Fibroblast of mammary gland (primary cell): Measurements from ENCODE around the gene KIF18A.
A peak's percentile ranks its signal among the peaks of the same experiment; 100 is the strongest.
"Not testable (repeated sequence)": the region's sequence is repeated elsewhere in the genome, so short reads cannot be mapped to it uniquely, and the experiment has no call there.

ENCODE experiments used
- DNase-seq: peaks from one replicate; pipeline ENCODE4 v3.0.0-alpha.2; 2010; ENCODE audit warnings: low read depth
- H3K4me3 ChIP-seq: 2 replicates; pipeline ENCODE4 v1.5.1; 2011; ENCODE audit warnings: low read depth, mild to moderate bottlenecking, low read length, moderate library complexity; ENCODE audit not compliant: control insufficient read depth
- TF ChIP-seq, protein P1 (sequence below): conservative IDR thresholded peaks from 2 replicates; pipeline ENCODE4 v1.5.1; 2011; ENCODE audit warnings: low read depth, low read length, inconsistent platforms; ENCODE audit not compliant: control insufficient read depth, insufficient read depth

KIF18A gene

GRCh38 chr11:28108958-28109357 is 1.0 kb upstream of the KIF18A start:
- TF ChIP-seq, protein P1, sequence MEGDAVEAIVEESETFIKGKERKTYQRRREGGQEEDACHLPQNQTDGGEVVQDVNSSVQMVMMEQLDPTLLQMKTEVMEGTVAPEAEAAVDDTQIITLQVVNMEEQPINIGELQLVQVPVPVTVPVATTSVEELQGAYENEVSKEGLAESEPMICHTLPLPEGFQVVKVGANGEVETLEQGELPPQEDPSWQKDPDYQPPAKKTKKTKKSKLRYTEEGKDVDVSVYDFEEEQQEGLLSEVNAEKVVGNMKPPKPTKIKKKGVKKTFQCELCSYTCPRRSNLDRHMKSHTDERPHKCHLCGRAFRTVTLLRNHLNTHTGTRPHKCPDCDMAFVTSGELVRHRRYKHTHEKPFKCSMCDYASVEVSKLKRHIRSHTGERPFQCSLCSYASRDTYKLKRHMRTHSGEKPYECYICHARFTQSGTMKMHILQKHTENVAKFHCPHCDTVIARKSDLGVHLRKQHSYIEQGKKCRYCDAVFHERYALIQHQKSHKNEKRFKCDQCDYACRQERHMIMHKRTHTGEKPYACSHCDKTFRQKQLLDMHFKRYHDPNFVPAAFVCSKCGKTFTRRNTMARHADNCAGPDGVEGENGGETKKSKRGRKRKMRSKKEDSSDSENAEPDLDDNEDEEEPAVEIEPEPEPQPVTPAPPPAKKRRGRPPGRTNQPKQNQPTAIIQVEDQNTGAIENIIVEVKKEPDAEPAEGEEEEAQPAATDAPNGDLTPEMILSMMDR = no peak
- peak overlapping the region; percentile 69 for H3K4me3 ChIP-seq
- no peak for DNase-seq

DNA sequence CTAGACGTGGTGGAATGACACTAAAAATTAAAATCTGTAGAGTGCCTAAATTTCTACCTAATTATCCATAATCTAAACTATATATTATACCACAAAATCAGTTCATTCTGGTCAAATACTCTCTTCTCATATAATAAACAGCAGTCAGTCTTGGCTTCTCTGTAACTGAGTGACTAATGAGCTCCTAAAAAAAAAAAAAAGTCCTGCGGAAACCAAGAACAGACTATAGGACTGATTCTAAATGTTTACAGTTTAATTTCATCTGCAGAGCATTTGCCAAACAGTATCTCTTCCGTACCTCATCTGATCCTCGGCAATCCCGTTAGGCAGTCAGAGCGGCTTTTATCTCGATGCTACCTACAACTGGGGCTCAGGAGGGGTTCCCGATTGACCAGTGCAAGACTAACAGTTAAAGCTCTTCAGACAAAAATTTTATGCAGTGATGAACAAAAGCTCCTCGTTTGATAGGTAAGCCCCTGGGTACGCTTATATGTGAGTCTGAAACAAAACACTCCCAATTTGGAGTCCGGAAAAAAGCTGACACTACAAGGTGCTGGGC is 686 bp downstream of the KIF18A start:
- TF ChIP-seq, protein P1 = no peak
- peak overlapping the region; percentile 96 for H3K4me3 ChIP-seq
- DNase-seq = peak; percentile 31

- H3K4me3 ChIP-seq = peak overlapping the region; percentile 96
- TF ChIP-seq, protein P1 = no peak
- DNase-seq = no peak
Measured at GRCh38 chr11:28106353-28107043, 1.5 kb downstream of the KIF18A start.

DNA sequence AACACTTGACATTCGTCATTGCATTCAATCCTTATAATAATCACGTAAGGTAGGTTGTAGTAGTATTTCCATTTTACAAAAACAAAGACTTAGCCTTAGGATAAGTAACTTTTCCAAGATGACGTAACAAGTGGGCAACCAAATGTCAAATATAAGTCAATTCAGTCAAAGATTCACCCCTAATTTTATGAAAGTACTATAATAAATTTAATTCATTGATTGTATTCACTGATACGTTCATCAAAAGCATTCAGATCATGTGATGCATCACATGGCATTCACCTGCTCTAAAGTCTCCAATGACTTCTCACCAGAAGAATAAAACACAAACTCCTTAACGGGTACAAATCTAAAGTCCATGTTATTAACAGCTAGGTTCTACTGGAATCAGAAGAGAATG is 2.1 kb downstream of the KIF18A start:
- DNase-seq = no peak
- TF ChIP-seq, protein P1 = no peak
- H3K4me3 ChIP-seq = peak overlapping the region; percentile 96

GRCh38 chr11:28104984-28105383 is 3.0 kb downstream of the KIF18A start:
- H3K4me3 ChIP-seq = no peak overlapping the region
- TF ChIP-seq, protein P1 = no peak
- DNase-seq = no peak

DNA sequence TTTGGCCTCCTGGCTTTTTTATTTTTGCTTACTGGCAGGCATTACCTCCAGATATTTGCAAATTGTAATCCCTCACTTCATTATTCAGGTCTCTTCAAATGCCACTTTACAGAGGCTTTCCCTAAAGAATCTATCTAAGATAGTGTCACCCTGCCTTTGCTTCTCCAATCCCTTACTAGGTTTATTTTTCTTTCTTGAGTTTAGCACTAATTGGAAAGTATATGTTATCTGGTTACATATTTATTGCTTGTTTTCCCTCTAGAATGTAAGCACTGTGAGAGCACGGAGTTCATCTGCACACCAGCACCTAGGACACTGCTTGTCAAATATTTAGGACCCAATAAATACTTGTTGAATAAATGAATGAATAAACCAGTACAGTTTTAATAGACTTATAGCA is 3.5 kb downstream of the KIF18A start:
- no peak overlapping the region for H3K4me3 ChIP-seq
- TF ChIP-seq, protein P1 = no peak
- DNase-seq = no peak

DNA sequence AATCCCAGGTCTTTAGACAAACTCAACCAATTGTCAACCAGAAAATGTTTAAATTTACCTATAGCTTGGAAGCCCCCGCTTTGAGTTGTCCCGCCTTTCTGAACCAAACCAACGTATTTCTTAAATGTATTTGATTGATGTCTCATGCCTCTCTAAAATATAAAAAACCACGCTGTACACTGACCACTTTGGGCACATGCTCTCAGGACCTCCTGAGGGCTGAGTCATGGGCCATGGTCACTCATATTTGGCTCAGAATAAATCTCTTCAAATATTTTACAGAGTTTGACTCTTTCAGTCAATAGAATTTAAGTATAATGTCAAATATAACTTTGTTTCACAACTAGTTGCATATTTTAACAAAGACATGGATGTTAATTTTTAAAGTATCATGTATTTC is 5.7 kb downstream of the KIF18A start:
- H3K4me3 ChIP-seq = not testable (repeated sequence)
- peak; percentile 49 for DNase-seq
